ENCODE results near the gene MMP1.

MMP1 gene

GRCh38 chr11:102802341-102802740 lies 4.4 kb upstream of the MMP1 start:
- H3K9me3 ChIP-seq (replicated peaks; ENCODE audit: low read length): no peaks in the 10 kb centered on the region
- H3K27me3 ChIP-seq (ENCODE audit: control insufficient read depth, insufficient read depth, low read length): no peaks in the 10 kb centered on the region
- peaks cover 5% of the 10 kb centered on the region for H3K4me1 ChIP-seq (ENCODE audit: control insufficient read depth, insufficient read depth, low read length)
- no peak overlapping the region for H3K4me3 ChIP-seq (ENCODE audit: low read length)
- no peak overlapping the region for H3K4me2 ChIP-seq (ENCODE audit: low read length)
- H3K9ac ChIP-seq (ENCODE audit: low read depth, low read length): no peak overlapping the region
- no peaks in the 10 kb centered on the region for H3K36me3 ChIP-seq (ENCODE audit: insufficient read depth, low read length)

GRCh38 chr11:102800767-102801166 lies 2.8 kb upstream of the MMP1 start:
- H3K9ac ChIP-seq (ENCODE audit: low read depth, low read length): no peak overlapping the region
- H3K4me2 ChIP-seq (ENCODE audit: low read length): no peak overlapping the region
- no peaks in the 10 kb centered on the region for H3K9me3 ChIP-seq (replicated peaks; ENCODE audit: low read length)
- H3K27me3 ChIP-seq (ENCODE audit: control insufficient read depth, insufficient read depth, low read length): peaks cover 10% of the 10 kb centered on the region
- H3K4me3 ChIP-seq (ENCODE audit: low read length): no peak overlapping the region
- peaks cover 5% of the 10 kb centered on the region for H3K4me1 ChIP-seq (ENCODE audit: control insufficient read depth, insufficient read depth, low read length)
- H3K36me3 ChIP-seq (ENCODE audit: insufficient read depth, low read length): no peaks in the 10 kb centered on the region

- Histone ChIP-seq H3K27me3 (ENCODE audit: control insufficient read depth, insufficient read depth, low read length) (peaks cover 10% of the 10 kb centered on the region), H3K9me3 (replicated peaks; ENCODE audit: low read length) (no peaks in the 10 kb centered on the region), H3K4me2 (ENCODE audit: low read length) (no peak overlapping the region), H3K9ac (ENCODE audit: low read depth, low read length) (no peak overlapping the region), H3K36me3 (ENCODE audit: insufficient read depth, low read length) (no peaks in the 10 kb centered on the region), H3K4me1 (ENCODE audit: control insufficient read depth, insufficient read depth, low read length) (peaks cover 5% of the 10 kb centered on the region), H3K4me3 (ENCODE audit: low read length) (no peak overlapping the region)
These were observed 1.9 kb upstream of the MMP1 start for GRCh38 chr11:102799681-102800340.

GRCh38 chr11:102794382-102794781 lies 3.6 kb downstream of the MMP1 start:
- Histone ChIP-seq H3K4me3 (ENCODE audit: low read length) (no peak overlapping the region), H3K9ac (ENCODE audit: low read depth, low read length) (no peak overlapping the region), H3K9me3 (replicated peaks; ENCODE audit: low read length) (no peaks in the 10 kb centered on the region)

GRCh38 chr11:102793677-102794290 lies 4.2 kb downstream of the MMP1 start:
- no peak overlapping the region for H3K4me3 ChIP-seq (ENCODE audit: low read length)
- no peaks in the 10 kb centered on the region for H3K36me3 ChIP-seq (ENCODE audit: insufficient read depth, low read length)
- H3K4me2 ChIP-seq (ENCODE audit: low read length): no peak overlapping the region
- no peaks in the 10 kb centered on the region for H3K9me3 ChIP-seq (replicated peaks; ENCODE audit: low read length)
- no peaks in the 10 kb centered on the region for H3K4me1 ChIP-seq (ENCODE audit: control insufficient read depth, insufficient read depth, low read length)
- no peak overlapping the region for H3K9ac ChIP-seq (ENCODE audit: low read depth, low read length)
- peaks cover 16% of the 10 kb centered on the region for H3K27me3 ChIP-seq (ENCODE audit: control insufficient read depth, insufficient read depth, low read length)

More at GRCh38 chr11:102794382-102794781, 3.6 kb downstream of the MMP1 start:
- Histone ChIP-seq H3K4me2 (ENCODE audit: low read length) (no peak overlapping the region), H3K36me3 (ENCODE audit: insufficient read depth, low read length) (no peaks in the 10 kb centered on the region), H3K27me3 (ENCODE audit: control insufficient read depth, insufficient read depth, low read length) (peaks cover 12% of the 10 kb centered on the region), H3K4me1 (ENCODE audit: control insufficient read depth, insufficient read depth, low read length) (no peaks in the 10 kb centered on the region)

- Histone ChIP-seq H3K4me1 (ENCODE audit: control insufficient read depth, insufficient read depth, low read length) (no peaks in the 10 kb centered on the region), H3K4me2 (ENCODE audit: low read length) (no peak overlapping the region), H3K9ac (ENCODE audit: low read depth, low read length) (no peak overlapping the region), H3K9me3 (replicated peaks; ENCODE audit: low read length) (no peaks in the 10 kb centered on the region), H3K4me3 (ENCODE audit: low read length) (no peak overlapping the region), H3K27me3 (ENCODE audit: control insufficient read depth, insufficient read depth, low read length) (peaks cover 20% of the 10 kb centered on the region), H3K36me3 (ENCODE audit: insufficient read depth, low read length) (no peaks in the 10 kb centered on the region)
These were observed 5.4 kb downstream of the MMP1 start for GRCh38 chr11:102792604-102793003.

GRCh38 chr11:102791271-102792036 lies 6.5 kb downstream of the MMP1 start:
- Histone ChIP-seq H3K9me3 (replicated peaks; ENCODE audit: low read length) (no peaks in the 10 kb centered on the region), H3K27me3 (ENCODE audit: control insufficient read depth, insufficient read depth, low read length) (peaks cover 15% of the 10 kb centered on the region), H3K4me2 (ENCODE audit: low read length) (no peak overlapping the region), H3K4me3 (ENCODE audit: low read length) (no peak overlapping the region), H3K9ac (ENCODE audit: low read depth, low read length) (no peak overlapping the region), H3K36me3 (ENCODE audit: insufficient read depth, low read length) (no peaks in the 10 kb centered on the region), H3K4me1 (ENCODE audit: control insufficient read depth, insufficient read depth, low read length) (no peaks in the 10 kb centered on the region)

- Histone ChIP-seq H3K9ac (ENCODE audit: low read depth, low read length) (no peak overlapping the region), H3K4me1 (ENCODE audit: control insufficient read depth, insufficient read depth, low read length) (no peaks in the 10 kb centered on the region), H3K9me3 (replicated peaks; ENCODE audit: low read length) (no peaks in the 10 kb centered on the region), H3K36me3 (ENCODE audit: insufficient read depth, low read length) (no peaks in the 10 kb centered on the region), H3K4me3 (ENCODE audit: low read length) (no peak overlapping the region), H3K4me2 (ENCODE audit: low read length) (no peak overlapping the region), H3K27me3 (ENCODE audit: control insufficient read depth, insufficient read depth, low read length) (peaks cover 14% of the 10 kb centered on the region)
These were observed 9.5 kb downstream of the MMP1 start for GRCh38 chr11:102788334-102788995.

GRCh38 chr11:102784380-102784779 lies 13.6 kb downstream of the MMP1 start:
- no peak overlapping the region for H3K4me2 ChIP-seq (ENCODE audit: low read length)
- no peaks in the 10 kb centered on the region for H3K36me3 ChIP-seq (ENCODE audit: insufficient read depth, low read length)
- H3K27me3 ChIP-seq (ENCODE audit: control insufficient read depth, insufficient read depth, low read length): peaks cover 14% of the 10 kb centered on the region
- H3K9ac ChIP-seq (ENCODE audit: low read depth, low read length): no peak overlapping the region
- no peak overlapping the region for H3K4me3 ChIP-seq (ENCODE audit: low read length)
- H3K9me3 ChIP-seq (replicated peaks; ENCODE audit: low read length): no peaks in the 10 kb centered on the region
- no peaks in the 10 kb centered on the region for H3K4me1 ChIP-seq (ENCODE audit: control insufficient read depth, insufficient read depth, low read length)

GRCh38 chr11:102783720-102784119 lies 14.2 kb downstream of the MMP1 start:
- H3K9ac ChIP-seq (ENCODE audit: low read depth, low read length): no peak overlapping the region
- H3K4me2 ChIP-seq (ENCODE audit: low read length): no peak overlapping the region
- no peaks in the 10 kb centered on the region for H3K9me3 ChIP-seq (replicated peaks; ENCODE audit: low read length)
- H3K36me3 ChIP-seq (ENCODE audit: insufficient read depth, low read length): no peaks in the 10 kb centered on the region
- H3K27me3 ChIP-seq (ENCODE audit: control insufficient read depth, insufficient read depth, low read length): peaks cover 11% of the 10 kb centered on the region
- no peaks in the 10 kb centered on the region for H3K4me1 ChIP-seq (ENCODE audit: control insufficient read depth, insufficient read depth, low read length)
- no peak overlapping the region for H3K4me3 ChIP-seq (ENCODE audit: low read length)

GRCh38 chr11:102783016-102783415 lies 14.9 kb downstream of the MMP1 start:
- Histone ChIP-seq H3K9me3 (replicated peaks; ENCODE audit: low read length) (no peaks in the 10 kb centered on the region), H3K4me2 (ENCODE audit: low read length) (no peak overlapping the region), H3K9ac (ENCODE audit: low read depth, low read length) (no peak overlapping the region)

More at GRCh38 chr11:102783016-102783415, 14.9 kb downstream of the MMP1 start:
- Histone ChIP-seq H3K27me3 (ENCODE audit: control insufficient read depth, insufficient read depth, low read length) (peaks cover 8% of the 10 kb centered on the region), H3K36me3 (ENCODE audit: insufficient read depth, low read length) (no peaks in the 10 kb centered on the region), H3K4me3 (ENCODE audit: low read length) (no peak overlapping the region), H3K4me1 (ENCODE audit: control insufficient read depth, insufficient read depth, low read length) (no peaks in the 10 kb centered on the region)
